Ascending aorta (tissue), 2 donors: ENCODE data around the gene HNF4A. TPM values are rescaled to one million over a fixed set of nuclear protein-coding genes. Genes with fewer than 3 reads are reported as not detected.

ENCODE experiments used
- DNase-seq, 2 donors: peaks; one replicate each; pipeline ENCODE4 v3.0.0-alpha.2; 2019; ENCODE audit warnings: low spot score in 2 of 2
- H3K27ac ChIP-seq, 2 donors: fragments of 200-600 bp; sonication (generic); one replicate each; pipeline ENCODE4 v1.5.1; 2016 to 2017; ENCODE audit warnings: mild to moderate bottlenecking in 1 of 2
- H3K27me3 ChIP-seq: fragments of 200-600 bp; sonication (generic); one replicate; pipeline ENCODE4 v1.5.1; 2017
- H3K36me3 ChIP-seq, 2 donors: fragments of 200-600 bp; sonication (generic); one replicate each; pipeline ENCODE4 v1.5.1; 2016
- H3K4me1 ChIP-seq, 2 donors: fragments of 200-600 bp; sonication (generic); one replicate each; pipeline ENCODE4 v1.5.1; 2016 to 2017; ENCODE audit warnings: mild to moderate bottlenecking in 1 of 2
- H3K4me3 ChIP-seq, 2 donors: fragments of 200-600 bp; sonication (generic); one replicate each; pipeline ENCODE4 v1.5.1; 2016 to 2017; ENCODE audit warnings: mild to moderate bottlenecking in 1 of 2
- H3K9me3 ChIP-seq, 2 donors: fragments of 200-600 bp; sonication (generic); one replicate each; pipeline ENCODE4 v1.5.1; 2016
- CTCF ChIP-seq, 3 experiments: fragments of 200-600 bp in 2 of 3; fragments of 450-650 bp in 1 of 3; sonication (generic) in 2 of 3; IDR thresholded peaks; one replicate each; pipeline ENCODE4 v1.5.1; 2016 to 2019; ENCODE audit warnings: antibody characterized with exemption in 3 of 3, mild to moderate bottlenecking in 1 of 3, moderate library complexity in 1 of 3
- intact Hi-C: fragments of 100-400 bp; cut with DNase I; formaldehyde crosslinking; loops from one replicate; pipeline ENCODE4 v1.15.1; 2023
- total RNA-seq: library from RNA; depleted of rRNA; stranded (reverse); fragments of >200 nt; gene quantifications from one replicate; pipeline ENCODE4 v1.1.0, GENCODE V29; 2016

The HNF4A gene
- total RNA-seq, 1 donor from 2014 or later: not detected

- intact Hi-C loops: loop anchor here (10.0 kb wide), 1 partner anchor 295 kb away; no protein-coding TSS in a partner anchor
- Histone ChIP-seq H3K27ac (no peak overlapping the region), H3K36me3 (no peaks in the 10 kb centered on the region)
These were observed 34.4 kb downstream of the HNF4A start for GRCh38 chr20:44389871-44390270.

GRCh38 chr20:44390280-44390679 lies 34.8 kb downstream of the HNF4A start:
- Histone ChIP-seq H3K4me3 (no peak overlapping the region), H3K9me3 (no peaks in the 10 kb centered on the region), H3K4me1 (peaks cover 0 to 2% of the 10 kb centered on the region in 2 donors), H3K27me3 (no peaks in the 10 kb centered on the region), H3K27ac (no peak overlapping the region), H3K36me3 (no peaks in the 10 kb centered on the region)
- intact Hi-C loops: no loop called here
- TF ChIP-seq CTCF (IDR thresholded peaks at IDR 0.05): no peak
- no peak for DNase-seq

More at GRCh38 chr20:44389871-44390270, 34.4 kb downstream of the HNF4A start:
- DNase-seq: no peak
- Histone ChIP-seq H3K9me3 (no peaks in the 10 kb centered on the region), H3K4me1 (peaks cover 0 to 2% of the 10 kb centered on the region in 2 donors), H3K4me3 (no peak overlapping the region), H3K27me3 (no peaks in the 10 kb centered on the region)
- no peak for TF ChIP-seq CTCF (IDR thresholded peaks at IDR 0.05)

- no peaks in the 10 kb centered on the region for H3K36me3 ChIP-seq
- TF ChIP-seq CTCF (IDR thresholded peaks at IDR 0.05): no peak
- no peak for DNase-seq
- no peaks in the 10 kb centered on the region for H3K9me3 ChIP-seq
- no peak overlapping the region for H3K27ac ChIP-seq
- H3K27me3 ChIP-seq: no peaks in the 10 kb centered on the region
- intact Hi-C loops: no loop called here
- H3K4me3 ChIP-seq: no peak overlapping the region
- H3K4me1 ChIP-seq: peaks cover 0 to 2% of the 10 kb centered on the region in 2 donors
These were observed 36.7 kb downstream of the HNF4A start for GRCh38 chr20:44392088-44392775.

GRCh38 chr20:44392776-44393607 lies 37.5 kb downstream of the HNF4A start:
- no peaks in the 10 kb centered on the region for H3K27me3 ChIP-seq

More at GRCh38 chr20:44392776-44393607, 37.5 kb downstream of the HNF4A start:
- TF ChIP-seq CTCF (IDR thresholded peaks at IDR 0.05): no peak
- Histone ChIP-seq H3K36me3 (no peaks in the 10 kb centered on the region), H3K4me1 (peaks cover 0 to 2% of the 10 kb centered on the region in 2 donors), H3K27ac (no peak overlapping the region), H3K9me3 (no peaks in the 10 kb centered on the region), H3K4me3 (no peak overlapping the region)
- peak in 1 of 2 donors; percentile 39 for DNase-seq
- intact Hi-C loops: no loop called here
